ENCODE measurements around the gene EOLA2. TPM values are rescaled to one million over a fixed set of nuclear protein-coding genes. Genes with fewer than 3 reads are reported as not detected.

The EOLA2 gene
- total and polyA plus RNA-seq, 2 of the 8 experiments (the other 6 are each of a cell fraction or from before 2014, with no cell fraction given), result 19.0 to 22.5 TPM

DNA sequence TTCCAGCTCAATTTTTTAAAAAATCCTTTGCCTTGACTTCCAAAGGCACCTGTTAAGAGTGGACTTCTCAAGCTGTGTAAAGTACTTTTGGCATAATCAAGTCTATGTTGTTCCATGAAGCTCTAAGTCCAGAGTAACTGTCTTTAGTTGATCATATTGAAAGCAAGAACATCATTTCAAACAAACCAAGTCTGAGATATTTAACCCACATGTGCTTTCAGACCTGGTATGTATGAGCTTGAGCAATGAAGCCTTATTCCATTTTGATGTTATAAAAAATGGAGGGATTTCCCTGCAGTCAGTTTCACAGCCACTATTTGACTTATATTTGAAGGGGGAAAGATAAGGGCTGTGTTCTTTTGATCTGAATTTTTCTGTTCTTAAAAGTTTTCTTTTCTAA, 23.7 kb upstream of the EOLA2 start:
- Histone ChIP-seq H4K20me1 (replicated peaks in 1 of 2; ENCODE audit: control insufficient read depth in 1 of 2, insufficient read depth in 2 of 2, low read length in 2 of 2) (no peaks in the 10 kb centered on the region), H3K56ac (replicated peaks; ENCODE audit: insufficient read length, low read depth, low read length) (no peak overlapping the region), H2AK5ac (ENCODE audit: low read depth, low read length) (no peak overlapping the region), H3K9ac (replicated peaks in 1 of 4; ENCODE audit: extremely low read depth in 1 of 4, low read depth in 3 of 4, low read length in 3 of 4) (no peak overlapping the region), H3K79me2 (ENCODE audit: control insufficient read depth in 1 of 2, insufficient read depth in 2 of 2, low read length in 2 of 2) (no peaks in the 10 kb centered on the region), H3K4me2 (ENCODE audit: insufficient read depth in 1 of 2, low read depth in 2 of 2, low read length in 2 of 2) (no peak overlapping the region), H3K36me3 (ENCODE audit: control insufficient read depth in 2 of 4, insufficient read depth in 4 of 4, low read length in 3 of 4) (peaks cover 0 to 2% (median 0%) of the 10 kb centered on the region in 4 experiments; a peak in 1 of 8 replicates), H2BK5ac (ENCODE audit: low read depth, low read length) (no peak overlapping the region), H2AFZ (ENCODE audit: low read length) (no peak overlapping the region), H3K79me1 (ENCODE audit: low read depth, low read length) (no peaks in the 10 kb centered on the region), H4K8ac (ENCODE audit: extremely low read depth, insufficient read depth, low read length) (no peak overlapping the region), H3K9me3 (ENCODE audit: insufficient read depth in 2 of 2, low read depth in 1 of 2, low read length in 1 of 2) (no peaks in the 10 kb centered on the region; a peak in 1 of 4 replicates), H2BK20ac (ENCODE audit: low read length) (no peak overlapping the region), H3K4me1 (replicated peaks in 1 of 4; ENCODE audit: control insufficient read depth in 3 of 4, insufficient read depth in 4 of 4, low read length in 3 of 4) (no peaks in the 10 kb centered on the region), H4K5ac (ENCODE audit: insufficient read length, low read depth, low read length) (no peak overlapping the region), H2BK15ac (ENCODE audit: low read length) (no peak overlapping the region), H3K4me3 (ENCODE audit: extremely low read depth in 1 of 4, insufficient read depth in 2 of 4, low read depth in 3 of 4, low read length in 4 of 4) (no peak overlapping the region), H2BK12ac (ENCODE audit: low read depth, low read length) (no peak overlapping the region), H3K4ac (replicated peaks; ENCODE audit: insufficient read length, low read depth, low read length) (no peak overlapping the region), H2BK120ac (replicated peaks; ENCODE audit: low read depth, low read length) (no peak overlapping the region), H3K27ac (ENCODE audit: low read depth, low read length) (no peak overlapping the region), H3K14ac (ENCODE audit: insufficient read length) (no peak overlapping the region), H3K18ac (ENCODE audit: extremely low read depth, low read length) (no peak overlapping the region), H4K91ac (replicated peaks; ENCODE audit: insufficient read length, low read length) (no peak overlapping the region), H3K27me3 (replicated peaks in 1 of 4; ENCODE audit: control insufficient read depth in 3 of 4, extremely low read depth in 1 of 4, insufficient read depth in 3 of 4, low read length in 3 of 4) (no peaks in the 10 kb centered on the region), H3K23me2 (ENCODE audit: low read depth, low read length) (no peaks in the 10 kb centered on the region), H3K23ac (ENCODE audit: insufficient read length) (no peak overlapping the region)
- ChIA-PET CTCF (ENCODE audit: partially characterized antibody) (interaction anchor here (0.8 kb wide), 1 partner anchor 15 kb away, joined by 3 read pairs; no protein-coding TSS in a partner anchor), POLR2A (ENCODE audit: partially characterized antibody) (interaction anchor here (0.9 kb wide), 1 partner anchor 21 kb away, joined by 3 read pairs; no protein-coding TSS in a partner anchor)
- FAIRE-seq (no peak), DNase-seq (ENCODE audit: low read depth in 1 of 2, low spot score in 2 of 2) (no peak)
- TF ChIP-seq, protein P1, sequence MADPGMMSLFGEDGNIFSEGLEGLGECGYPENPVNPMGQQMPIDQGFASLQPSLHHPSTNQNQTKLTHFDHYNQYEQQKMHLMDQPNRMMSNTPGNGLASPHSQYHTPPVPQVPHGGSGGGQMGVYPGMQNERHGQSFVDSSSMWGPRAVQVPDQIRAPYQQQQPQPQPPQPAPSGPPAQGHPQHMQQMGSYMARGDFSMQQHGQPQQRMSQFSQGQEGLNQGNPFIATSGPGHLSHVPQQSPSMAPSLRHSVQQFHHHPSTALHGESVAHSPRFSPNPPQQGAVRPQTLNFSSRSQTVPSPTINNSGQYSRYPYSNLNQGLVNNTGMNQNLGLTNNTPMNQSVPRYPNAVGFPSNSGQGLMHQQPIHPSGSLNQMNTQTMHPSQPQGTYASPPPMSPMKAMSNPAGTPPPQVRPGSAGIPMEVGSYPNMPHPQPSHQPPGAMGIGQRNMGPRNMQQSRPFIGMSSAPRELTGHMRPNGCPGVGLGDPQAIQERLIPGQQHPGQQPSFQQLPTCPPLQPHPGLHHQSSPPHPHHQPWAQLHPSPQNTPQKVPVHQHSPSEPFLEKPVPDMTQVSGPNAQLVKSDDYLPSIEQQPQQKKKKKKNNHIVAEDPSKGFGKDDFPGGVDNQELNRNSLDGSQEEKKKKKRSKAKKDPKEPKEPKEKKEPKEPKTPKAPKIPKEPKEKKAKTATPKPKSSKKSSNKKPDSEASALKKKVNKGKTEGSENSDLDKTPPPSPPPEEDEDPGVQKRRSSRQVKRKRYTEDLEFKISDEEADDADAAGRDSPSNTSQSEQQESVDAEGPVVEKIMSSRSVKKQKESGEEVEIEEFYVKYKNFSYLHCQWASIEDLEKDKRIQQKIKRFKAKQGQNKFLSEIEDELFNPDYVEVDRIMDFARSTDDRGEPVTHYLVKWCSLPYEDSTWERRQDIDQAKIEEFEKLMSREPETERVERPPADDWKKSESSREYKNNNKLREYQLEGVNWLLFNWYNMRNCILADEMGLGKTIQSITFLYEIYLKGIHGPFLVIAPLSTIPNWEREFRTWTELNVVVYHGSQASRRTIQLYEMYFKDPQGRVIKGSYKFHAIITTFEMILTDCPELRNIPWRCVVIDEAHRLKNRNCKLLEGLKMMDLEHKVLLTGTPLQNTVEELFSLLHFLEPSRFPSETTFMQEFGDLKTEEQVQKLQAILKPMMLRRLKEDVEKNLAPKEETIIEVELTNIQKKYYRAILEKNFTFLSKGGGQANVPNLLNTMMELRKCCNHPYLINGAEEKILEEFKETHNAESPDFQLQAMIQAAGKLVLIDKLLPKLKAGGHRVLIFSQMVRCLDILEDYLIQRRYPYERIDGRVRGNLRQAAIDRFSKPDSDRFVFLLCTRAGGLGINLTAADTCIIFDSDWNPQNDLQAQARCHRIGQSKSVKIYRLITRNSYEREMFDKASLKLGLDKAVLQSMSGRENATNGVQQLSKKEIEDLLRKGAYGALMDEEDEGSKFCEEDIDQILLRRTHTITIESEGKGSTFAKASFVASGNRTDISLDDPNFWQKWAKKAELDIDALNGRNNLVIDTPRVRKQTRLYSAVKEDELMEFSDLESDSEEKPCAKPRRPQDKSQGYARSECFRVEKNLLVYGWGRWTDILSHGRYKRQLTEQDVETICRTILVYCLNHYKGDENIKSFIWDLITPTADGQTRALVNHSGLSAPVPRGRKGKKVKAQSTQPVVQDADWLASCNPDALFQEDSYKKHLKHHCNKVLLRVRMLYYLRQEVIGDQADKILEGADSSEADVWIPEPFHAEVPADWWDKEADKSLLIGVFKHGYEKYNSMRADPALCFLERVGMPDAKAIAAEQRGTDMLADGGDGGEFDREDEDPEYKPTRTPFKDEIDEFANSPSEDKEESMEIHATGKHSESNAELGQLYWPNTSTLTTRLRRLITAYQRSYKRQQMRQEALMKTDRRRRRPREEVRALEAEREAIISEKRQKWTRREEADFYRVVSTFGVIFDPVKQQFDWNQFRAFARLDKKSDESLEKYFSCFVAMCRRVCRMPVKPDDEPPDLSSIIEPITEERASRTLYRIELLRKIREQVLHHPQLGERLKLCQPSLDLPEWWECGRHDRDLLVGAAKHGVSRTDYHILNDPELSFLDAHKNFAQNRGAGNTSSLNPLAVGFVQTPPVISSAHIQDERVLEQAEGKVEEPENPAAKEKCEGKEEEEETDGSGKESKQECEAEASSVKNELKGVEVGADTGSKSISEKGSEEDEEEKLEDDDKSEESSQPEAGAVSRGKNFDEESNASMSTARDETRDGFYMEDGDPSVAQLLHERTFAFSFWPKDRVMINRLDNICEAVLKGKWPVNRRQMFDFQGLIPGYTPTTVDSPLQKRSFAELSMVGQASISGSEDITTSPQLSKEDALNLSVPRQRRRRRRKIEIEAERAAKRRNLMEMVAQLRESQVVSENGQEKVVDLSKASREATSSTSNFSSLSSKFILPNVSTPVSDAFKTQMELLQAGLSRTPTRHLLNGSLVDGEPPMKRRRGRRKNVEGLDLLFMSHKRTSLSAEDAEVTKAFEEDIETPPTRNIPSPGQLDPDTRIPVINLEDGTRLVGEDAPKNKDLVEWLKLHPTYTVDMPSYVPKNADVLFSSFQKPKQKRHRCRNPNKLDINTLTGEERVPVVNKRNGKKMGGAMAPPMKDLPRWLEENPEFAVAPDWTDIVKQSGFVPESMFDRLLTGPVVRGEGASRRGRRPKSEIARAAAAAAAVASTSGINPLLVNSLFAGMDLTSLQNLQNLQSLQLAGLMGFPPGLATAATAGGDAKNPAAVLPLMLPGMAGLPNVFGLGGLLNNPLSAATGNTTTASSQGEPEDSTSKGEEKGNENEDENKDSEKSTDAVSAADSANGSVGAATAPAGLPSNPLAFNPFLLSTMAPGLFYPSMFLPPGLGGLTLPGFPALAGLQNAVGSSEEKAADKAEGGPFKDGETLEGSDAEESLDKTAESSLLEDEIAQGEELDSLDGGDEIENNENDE (IDR thresholded peaks at IDR 0.05; ENCODE audit: insufficient replicate concordance, low read length), result no peak
